Prostate gland (tissue), 2 donors: ENCODE measurements around the gene MCU.

Experiments
- POLR2A ChIP-seq: fragments of 450-650 bp; IDR thresholded peaks from one replicate; pipeline ENCODE4 v1.6.1; 2016; ENCODE audit warnings: antibody characterized with exemption, mild to moderate bottlenecking
- POLR2AphosphoS5 ChIP-seq: sonication (generic); formaldehyde crosslinking; IDR thresholded peaks from one replicate; pipeline ENCODE4 v1.6.1; 2017; ENCODE audit warnings: antibody characterized with exemption
- TF ChIP-seq, protein P1 (sequence below), 4 experiments: fragments of 200-600 bp in 2 of 4; fragments of 450-650 bp in 2 of 4; sonication (generic) in 2 of 4; IDR thresholded peaks; 1 replicate in 3 of 4; 2 replicates in 1 of 4; pipeline ENCODE4 v1.5.1; 2016 to 2019; ENCODE audit warnings: antibody characterized with exemption in 4 of 4, mild to moderate bottlenecking in 2 of 4, moderate library complexity in 2 of 4

DNA sequence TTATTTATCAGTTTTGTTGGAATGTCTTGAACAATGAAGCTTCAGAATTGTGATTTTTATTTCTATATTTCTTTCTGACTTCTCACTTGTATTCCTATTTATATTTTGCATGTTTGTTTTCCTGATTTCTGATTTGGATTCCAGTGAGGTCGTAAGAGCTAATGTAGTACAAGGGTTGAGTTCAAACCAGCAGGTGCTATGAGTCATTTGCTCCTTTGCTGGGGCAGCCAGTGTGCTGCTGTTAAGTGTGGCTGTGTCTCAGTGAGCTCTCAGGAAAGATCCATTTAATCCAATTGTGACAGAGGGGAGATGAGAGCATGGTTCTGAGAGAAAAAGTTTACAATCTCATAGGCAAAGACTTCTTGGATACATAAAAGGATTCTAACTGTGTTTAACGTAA lies 48.6 kb downstream of the MCU start:
- TF ChIP-seq, protein P1, sequence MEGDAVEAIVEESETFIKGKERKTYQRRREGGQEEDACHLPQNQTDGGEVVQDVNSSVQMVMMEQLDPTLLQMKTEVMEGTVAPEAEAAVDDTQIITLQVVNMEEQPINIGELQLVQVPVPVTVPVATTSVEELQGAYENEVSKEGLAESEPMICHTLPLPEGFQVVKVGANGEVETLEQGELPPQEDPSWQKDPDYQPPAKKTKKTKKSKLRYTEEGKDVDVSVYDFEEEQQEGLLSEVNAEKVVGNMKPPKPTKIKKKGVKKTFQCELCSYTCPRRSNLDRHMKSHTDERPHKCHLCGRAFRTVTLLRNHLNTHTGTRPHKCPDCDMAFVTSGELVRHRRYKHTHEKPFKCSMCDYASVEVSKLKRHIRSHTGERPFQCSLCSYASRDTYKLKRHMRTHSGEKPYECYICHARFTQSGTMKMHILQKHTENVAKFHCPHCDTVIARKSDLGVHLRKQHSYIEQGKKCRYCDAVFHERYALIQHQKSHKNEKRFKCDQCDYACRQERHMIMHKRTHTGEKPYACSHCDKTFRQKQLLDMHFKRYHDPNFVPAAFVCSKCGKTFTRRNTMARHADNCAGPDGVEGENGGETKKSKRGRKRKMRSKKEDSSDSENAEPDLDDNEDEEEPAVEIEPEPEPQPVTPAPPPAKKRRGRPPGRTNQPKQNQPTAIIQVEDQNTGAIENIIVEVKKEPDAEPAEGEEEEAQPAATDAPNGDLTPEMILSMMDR (IDR thresholded peaks at IDR 0.05) = no peak
- TF ChIP-seq POLR2A (no peak), POLR2AphosphoS5 (no peak)
